PC-9 (cell line): ENCODE data around the gene VSTM2L. TPM values are rescaled to one million over a fixed set of nuclear protein-coding genes. Genes with fewer than 3 reads are reported as not detected.

Experiments used
- BruUV-seq: library from RNA; stranded (reverse); fragments of 400-500 nt; replicated peaks from 2 replicates; lab custom pipeline; 2021; lab: Mats Ljungman, UMichigan
- CTCF ChIA-PET: fragments of 300-600 bp; sonication (Branson Sonifier 250); formaldehyde crosslinking; loops from one replicate; lab custom pipeline; 2022; ENCODE audit warnings: antibody characterized with exemption; lab: Charles Lee
- POLR2A ChIA-PET: fragments of 300-600 bp; sonication (Branson Sonifier 250); formaldehyde crosslinking; loops from one replicate; lab custom pipeline; 2022; ENCODE audit warnings: antibody characterized with exemption; ENCODE audit not compliant: unreplicated experiment; lab: Charles Lee
- DNase-seq, 2 experiments: peaks; one replicate each; pipeline versions ENCODE4 v3.0.0 to v3.0.0-alpha.2; 2015 to 2022; ENCODE audit warnings: mixed read lengths in 1 of 2
- H2AFZ ChIP-seq: fragments of 200-600 bp; sonication (generic); 2 replicates; pipeline ENCODE4 v1.8.1; 2017; ENCODE audit warnings: antibody characterized with exemption
- H3F3A ChIP-seq: fragments of 200-600 bp; sonication (generic); 2 replicates; pipeline ENCODE4 v1.8.1; 2017; ENCODE audit warnings: antibody characterized with exemption, mild to moderate bottlenecking, low read depth; ENCODE audit not compliant: insufficient read depth
- H3K27ac ChIP-seq: fragments of 200-600 bp; sonication (generic); 2 replicates; pipeline ENCODE4 v1.6.1; 2016; ENCODE audit warnings: mixed run types
- H3K27me3 ChIP-seq: fragments of 200-600 bp; sonication (generic); 2 replicates; pipeline ENCODE4 v1.6.1; 2016; ENCODE audit warnings: low read depth, mixed run types; ENCODE audit not compliant: insufficient read depth
- H3K36me3 ChIP-seq: fragments of 200-600 bp; sonication (generic); 2 replicates; pipeline ENCODE4 v1.6.1; 2016; ENCODE audit warnings: low read depth, mixed run types
- H3K4me1 ChIP-seq: fragments of 200-600 bp; sonication (generic); replicated peaks from 2 replicates; pipeline ENCODE4 v1.6.1; 2016; ENCODE audit warnings: mixed run types; ENCODE audit not compliant: insufficient read depth
- H3K4me2 ChIP-seq: fragments of 200-600 bp; sonication (generic); 2 replicates; pipeline ENCODE4 v1.6.1; 2017; ENCODE audit warnings: mixed run types
- H3K4me3 ChIP-seq: fragments of 200-600 bp; sonication (generic); 2 replicates; pipeline ENCODE4 v1.6.1; 2016; ENCODE audit warnings: mixed run types
- H3K79me2 ChIP-seq: fragments of 200-600 bp; sonication (generic); 2 replicates; pipeline ENCODE4 v1.6.1; 2017; ENCODE audit warnings: low read depth, mixed run types
- H3K9me2 ChIP-seq: fragments of 200-600 bp; sonication (generic); 2 replicates; pipeline ENCODE4 v1.8.1; 2017; ENCODE audit warnings: mild to moderate bottlenecking; ENCODE audit not compliant: insufficient read depth
- H3K9me3 ChIP-seq: fragments of 200-600 bp; sonication (generic); 2 replicates; pipeline ENCODE4 v1.8.1; 2016; ENCODE audit warnings: low read depth; ENCODE audit not compliant: insufficient read depth
- H4K20me1 ChIP-seq: fragments of 200-600 bp; sonication (generic); 2 replicates; pipeline ENCODE4 v1.8.1; 2017; ENCODE audit not compliant: insufficient read depth
- EZH2 ChIP-seq: fragments of 200-600 bp; sonication (generic); IDR thresholded peaks from 2 replicates; pipeline ENCODE4 v1.8.0; 2017; ENCODE audit warnings: antibody characterized with exemption, low read depth
- intact Hi-C: fragments of 100-400 bp; cut with micrococcal nuclease; formaldehyde crosslinking; loops from one replicate; pipeline ENCODE4 v1.10.0; 2022; ENCODE audit not compliant: unreplicated experiment
- total RNA-seq: library from RNA; stranded (reverse); gene quantifications from 2 replicates; pipeline ENCODE4 v1.2.3, GENCODE V29; 2021
- TF ChIP-seq, protein P1 (sequence below): fragments of 200-600 bp; sonication (generic); conservative IDR thresholded peaks from 2 replicates; pipeline ENCODE4 v1.6.1; 2017; ENCODE audit warnings: mixed run types, antibody characterized with exemption, mild to moderate bottlenecking, moderate library complexity

The VSTM2L gene
- total RNA-seq, 1 experiment from 2014 or later, result 1.4 TPM

DNA sequence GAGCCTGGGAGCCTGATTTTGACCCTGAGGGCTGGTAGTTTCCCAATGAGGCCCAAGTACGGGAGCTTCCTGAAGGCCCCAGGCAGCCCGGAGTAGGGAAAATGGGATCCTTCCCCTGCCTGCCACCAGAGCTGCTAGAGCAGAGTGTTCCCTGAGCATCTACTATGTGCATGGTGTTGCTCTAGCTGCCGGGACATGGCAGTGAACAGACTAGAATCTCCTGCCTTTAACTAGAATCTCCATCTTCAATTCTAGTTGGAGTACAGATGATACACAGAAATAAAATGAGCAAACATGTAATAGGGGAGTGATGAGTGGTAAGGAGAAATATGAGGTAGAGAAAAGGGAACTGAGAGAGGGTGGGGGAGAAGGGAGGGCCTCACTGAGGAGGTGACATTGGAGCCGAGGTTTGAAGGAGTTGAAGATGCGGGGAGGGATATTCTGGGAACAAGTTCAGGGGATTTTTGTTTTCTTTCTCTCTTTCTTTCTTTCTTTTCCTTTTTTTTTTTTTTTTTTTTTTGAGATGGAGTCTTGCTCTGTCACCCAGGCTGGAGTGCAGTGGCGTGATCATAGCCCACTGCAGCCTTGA is 18.5 kb downstream of the VSTM2L start:
- POLR2A ChIA-PET, result no interaction called here

DNA sequence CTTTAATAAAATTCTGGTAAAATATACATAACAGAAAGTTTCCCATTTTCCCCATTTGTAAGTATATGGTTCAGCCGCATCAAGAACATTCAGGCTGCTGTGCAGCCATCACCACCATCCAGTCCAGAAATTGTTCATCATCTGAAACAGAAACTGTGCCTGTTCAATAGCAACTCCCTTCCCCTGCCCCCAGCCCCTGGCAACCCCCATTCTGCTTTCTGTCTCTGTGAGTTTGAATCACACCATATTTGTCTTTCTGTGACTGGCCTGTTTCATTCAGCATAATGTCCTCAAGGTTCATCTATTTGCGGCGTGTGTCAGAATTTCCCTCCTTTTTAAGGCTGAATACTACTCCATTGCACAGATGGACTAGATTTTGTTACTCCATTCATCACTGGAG is 19.1 kb downstream of the VSTM2L start:
- no peaks in the 10 kb centered on the region for H3K9me3 ChIP-seq
- no peak overlapping the region for H3K4me2 ChIP-seq
- H3K36me3 ChIP-seq, result no peaks in the 10 kb centered on the region
- peaks cover 42% of the 10 kb centered on the region for H3K27me3 ChIP-seq
- POLR2A ChIA-PET, result no interaction called here
- no peak for DNase-seq
- no peaks in the 10 kb centered on the region for H3K4me1 ChIP-seq
- no peaks in the 10 kb centered on the region for H3F3A ChIP-seq
- CTCF ChIA-PET, result no interaction called here
- intact Hi-C loops, result no loop called here
- H4K20me1 ChIP-seq, result 0 out of 2 replicates have a peak, but pooled peaks cover 4% of the 10 kb centered on the region
- no peaks in the 10 kb centered on the region for H3K79me2 ChIP-seq
- H2AFZ ChIP-seq, result no peak overlapping the region
- no peak overlapping the region for H3K4me3 ChIP-seq
- H3K27ac ChIP-seq, result no peak overlapping the region
- no peaks in the 10 kb centered on the region for H3K9me2 ChIP-seq
- no peak for TF ChIP-seq EZH2
- TF ChIP-seq, protein P1, sequence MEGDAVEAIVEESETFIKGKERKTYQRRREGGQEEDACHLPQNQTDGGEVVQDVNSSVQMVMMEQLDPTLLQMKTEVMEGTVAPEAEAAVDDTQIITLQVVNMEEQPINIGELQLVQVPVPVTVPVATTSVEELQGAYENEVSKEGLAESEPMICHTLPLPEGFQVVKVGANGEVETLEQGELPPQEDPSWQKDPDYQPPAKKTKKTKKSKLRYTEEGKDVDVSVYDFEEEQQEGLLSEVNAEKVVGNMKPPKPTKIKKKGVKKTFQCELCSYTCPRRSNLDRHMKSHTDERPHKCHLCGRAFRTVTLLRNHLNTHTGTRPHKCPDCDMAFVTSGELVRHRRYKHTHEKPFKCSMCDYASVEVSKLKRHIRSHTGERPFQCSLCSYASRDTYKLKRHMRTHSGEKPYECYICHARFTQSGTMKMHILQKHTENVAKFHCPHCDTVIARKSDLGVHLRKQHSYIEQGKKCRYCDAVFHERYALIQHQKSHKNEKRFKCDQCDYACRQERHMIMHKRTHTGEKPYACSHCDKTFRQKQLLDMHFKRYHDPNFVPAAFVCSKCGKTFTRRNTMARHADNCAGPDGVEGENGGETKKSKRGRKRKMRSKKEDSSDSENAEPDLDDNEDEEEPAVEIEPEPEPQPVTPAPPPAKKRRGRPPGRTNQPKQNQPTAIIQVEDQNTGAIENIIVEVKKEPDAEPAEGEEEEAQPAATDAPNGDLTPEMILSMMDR, result no peak
- no TSS peak for BruUV-seq

More for the DNA sequence above, 18.5 kb downstream of the VSTM2L start:
- H3K4me1 ChIP-seq, result no peaks in the 10 kb centered on the region
- no peaks in the 10 kb centered on the region for H3K36me3 ChIP-seq
- BruUV-seq, result no TSS peak
- H2AFZ ChIP-seq, result no peak overlapping the region
- H3K4me2 ChIP-seq, result no peak overlapping the region
- intact Hi-C loops, result no loop called here
- no peak overlapping the region for H3K4me3 ChIP-seq
- H3K27ac ChIP-seq, result no peak overlapping the region
- H3K79me2 ChIP-seq, result no peaks in the 10 kb centered on the region
- H4K20me1 ChIP-seq, result 0 out of 2 replicates have a peak, but pooled peaks cover 4% of the 10 kb centered on the region
- no peak for TF ChIP-seq EZH2
- TF ChIP-seq, protein P1, result no peak
- CTCF ChIA-PET, result no interaction called here
- no peaks in the 10 kb centered on the region for H3F3A ChIP-seq
- no peaks in the 10 kb centered on the region for H3K9me3 ChIP-seq
- no peak for DNase-seq
- no peaks in the 10 kb centered on the region for H3K9me2 ChIP-seq
- peaks cover 48% of the 10 kb centered on the region for H3K27me3 ChIP-seq

DNA sequence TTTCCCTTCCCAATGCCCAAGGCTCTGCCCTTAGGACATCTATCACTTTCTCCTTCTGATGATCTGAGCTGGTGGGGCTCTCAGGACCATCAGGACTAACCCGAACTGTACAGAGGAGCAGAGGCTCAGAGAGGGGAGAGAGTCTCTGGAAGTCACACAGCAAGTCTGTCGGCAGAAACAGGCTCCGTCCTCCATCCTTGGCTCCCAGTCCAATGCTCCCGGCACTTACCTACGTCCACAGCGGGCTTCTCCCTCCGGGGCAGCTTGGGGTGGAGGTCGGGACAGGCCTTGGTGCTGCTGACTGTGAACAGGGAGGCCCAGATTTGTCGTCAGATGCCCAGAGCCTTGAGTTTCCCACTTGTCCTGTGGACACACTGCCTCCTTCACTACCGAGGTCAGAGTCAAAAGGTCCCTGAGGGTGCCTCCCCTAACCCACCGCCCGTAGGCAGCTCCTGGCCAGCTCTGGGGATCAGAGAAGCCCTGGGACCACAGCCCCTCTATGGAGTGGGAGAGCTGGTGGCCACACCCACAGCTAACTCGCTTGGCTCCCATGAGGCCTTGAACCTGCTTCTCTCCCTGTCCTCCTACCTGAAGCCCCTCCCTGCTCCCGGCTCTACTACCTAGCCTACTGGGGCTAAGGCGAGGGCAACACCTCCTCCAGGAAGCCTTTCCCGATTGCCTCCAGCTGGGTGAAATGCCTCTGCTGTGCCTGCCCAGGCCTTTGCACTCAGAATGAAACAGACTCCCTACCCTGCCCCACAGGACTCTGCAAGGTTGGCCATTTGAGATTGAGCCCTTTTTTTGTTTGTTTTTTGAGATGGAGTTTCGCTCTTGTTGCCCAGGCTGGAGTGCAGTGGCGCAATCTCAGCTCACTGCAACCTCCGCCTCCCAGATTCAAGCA is 22.6 kb downstream of the VSTM2L start:
- Histone ChIP-seq H3K36me3 (no peaks in the 10 kb centered on the region), H3K4me3 (no peak overlapping the region), H3F3A (no peaks in the 10 kb centered on the region), H2AFZ (no peak overlapping the region), H4K20me1 (0 out of 2 replicates have a peak, but pooled peaks cover 4% of the 10 kb centered on the region), H3K27me3 (peaks cover 33% of the 10 kb centered on the region), H3K27ac (no peak overlapping the region), H3K4me1 (no peaks in the 10 kb centered on the region), H3K9me2 (no peaks in the 10 kb centered on the region), H3K9me3 (no peaks in the 10 kb centered on the region), H3K4me2 (no peak overlapping the region), H3K79me2 (no peaks in the 10 kb centered on the region)
- POLR2A ChIA-PET, result no interaction called here
- TF ChIP-seq EZH2, result no peak
- TF ChIP-seq, protein P1, result no peak
- CTCF ChIA-PET, result no interaction called here
- no peak for DNase-seq
- intact Hi-C loops, result no loop called here
- no TSS peak for BruUV-seq
